Islet precursor cell (in vitro differentiated cells): ENCODE data around the gene SHROOM1.
"Not testable (repeated sequence)": the region's sequence is repeated elsewhere in the genome, so short reads cannot be mapped to it uniquely, and the experiment has no call there.

Source experiments
- DNase-seq: peaks from one replicate; pipeline ENCODE4 v3.0.0-alpha.2; 2018

The SHROOM1 gene

DNA sequence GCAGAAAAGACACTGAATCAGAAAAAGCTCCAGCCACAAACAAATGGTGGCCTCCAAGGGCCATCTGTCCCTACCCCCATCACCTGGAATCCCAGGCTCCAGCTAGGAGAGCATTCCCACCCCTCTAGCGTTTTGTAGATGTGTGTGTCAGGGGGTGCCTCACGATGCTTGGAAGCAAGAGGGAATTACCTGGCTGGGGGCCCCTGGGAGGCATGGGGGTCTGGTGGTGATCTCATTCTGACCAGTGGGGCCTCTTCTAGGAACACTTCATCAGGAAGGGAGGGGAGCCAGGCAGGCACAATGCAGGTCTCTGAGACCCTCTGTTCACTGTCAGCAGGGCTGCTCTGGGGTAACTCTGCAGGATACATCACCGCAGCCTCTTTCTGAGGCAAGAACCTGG, 6.0 kb downstream of the SHROOM1 start:
- DNase-seq, result no peak

DNA sequence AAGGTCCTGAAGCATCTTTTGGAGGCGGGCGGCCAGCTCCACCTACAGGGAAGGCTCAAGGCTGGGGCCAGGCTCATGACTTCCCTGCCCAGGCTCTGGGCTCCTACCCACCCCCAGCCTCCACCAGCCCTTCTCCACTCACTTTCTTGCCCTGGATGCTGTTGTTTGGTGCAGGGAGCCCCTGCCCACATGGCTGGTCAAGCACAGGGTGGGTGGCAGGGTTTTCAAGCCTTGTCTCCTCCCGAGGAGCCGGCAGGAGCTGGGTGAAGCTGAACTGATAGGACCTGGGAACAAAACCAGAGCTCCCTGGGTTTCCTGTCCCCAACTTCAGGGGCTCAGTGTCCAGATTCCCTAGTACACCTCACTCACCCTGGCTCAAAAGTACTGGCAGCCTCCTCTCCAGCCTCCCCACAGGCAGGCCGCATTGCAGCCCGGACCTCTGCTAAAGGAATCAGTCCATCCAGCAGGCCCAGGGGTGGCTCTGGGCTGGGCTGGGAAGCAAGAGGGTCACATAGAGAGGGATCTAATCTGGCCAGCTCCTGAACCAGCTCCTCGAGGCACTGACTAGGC, 6.9 kb downstream of the SHROOM1 start:
- no peak for DNase-seq

DNA sequence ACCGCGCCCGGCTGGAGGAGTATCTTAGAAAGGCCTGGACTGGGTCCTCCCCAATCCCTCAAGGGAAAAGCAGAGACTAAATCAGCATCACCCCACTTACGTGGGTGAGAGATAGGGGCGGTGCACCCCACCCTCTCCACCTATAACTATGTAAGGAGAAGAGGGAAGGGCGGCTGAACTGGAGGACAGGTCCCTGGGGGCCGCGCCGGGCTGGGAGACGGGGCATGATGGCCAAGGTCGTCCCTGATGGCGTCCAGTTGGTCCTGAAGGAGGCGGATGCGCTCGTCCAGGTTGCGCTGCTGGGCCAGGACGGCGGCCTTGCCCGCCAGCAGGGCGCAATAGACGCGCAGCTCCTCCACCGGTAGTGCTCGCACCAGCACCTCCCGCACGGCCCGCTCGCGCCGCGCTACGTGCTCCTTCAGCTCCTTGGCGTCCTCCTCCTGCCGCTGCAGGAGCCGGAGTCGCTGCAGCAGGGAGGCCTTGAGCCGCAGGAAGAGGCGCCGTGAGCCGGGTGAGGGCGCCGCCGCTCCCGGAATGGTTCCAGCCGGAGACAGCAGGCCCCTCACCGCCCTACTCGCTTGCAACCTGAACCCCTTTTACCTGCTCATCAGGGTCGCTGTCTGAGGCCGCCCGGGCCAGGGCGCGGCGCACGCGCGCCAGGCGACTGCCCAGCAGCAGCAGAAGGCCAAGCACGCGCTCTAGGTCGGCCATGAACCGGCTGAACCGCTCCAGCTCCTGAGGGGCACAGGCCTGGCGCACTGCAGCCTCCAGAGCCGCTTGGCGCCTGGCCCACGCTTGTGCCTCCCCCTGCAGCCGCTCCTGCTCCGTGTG, 7.6 kb downstream of the SHROOM1 start:
- peak; percentile 90 for DNase-seq

DNA sequence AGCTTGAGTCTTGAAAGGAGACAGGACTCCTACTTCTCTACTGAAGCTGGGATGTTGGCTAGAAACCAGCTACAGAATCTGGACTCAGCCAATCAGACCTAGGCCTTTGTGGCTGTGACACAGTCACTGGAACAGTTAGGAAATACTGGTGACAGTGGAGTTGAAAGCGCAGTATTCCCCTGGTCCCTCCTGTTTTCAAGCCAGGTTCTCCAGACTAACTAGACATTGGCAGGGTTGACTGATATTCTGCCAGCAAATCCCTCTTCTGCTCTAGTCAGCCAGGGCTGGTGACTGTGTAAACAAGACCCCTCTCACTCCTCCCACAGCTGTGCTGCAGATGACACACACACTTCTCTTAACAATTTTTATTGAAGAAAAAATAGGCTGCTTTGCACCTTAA, 8.7 kb downstream of the SHROOM1 start:
- no peak for DNase-seq

DNA sequence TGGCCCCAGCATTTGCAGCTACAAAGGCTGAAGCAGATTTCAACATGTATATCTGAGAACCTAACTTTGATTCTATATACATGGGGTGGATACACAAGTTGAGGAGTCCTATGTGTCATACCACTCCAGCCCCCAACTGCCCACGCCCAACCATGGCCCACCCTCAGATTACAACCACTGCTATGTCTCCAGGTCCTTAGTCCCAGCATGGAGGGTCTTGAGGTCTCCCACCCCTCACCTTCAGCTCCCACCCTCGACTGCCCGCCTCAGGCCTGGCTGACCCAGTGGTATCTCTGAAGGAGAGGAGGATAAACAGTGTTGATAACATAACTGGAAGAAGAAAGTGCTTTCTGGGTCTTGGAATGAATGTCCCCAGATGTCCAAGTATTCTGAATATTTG, 9.1 kb downstream of the SHROOM1 start:
- DNase-seq, result no peak

DNA sequence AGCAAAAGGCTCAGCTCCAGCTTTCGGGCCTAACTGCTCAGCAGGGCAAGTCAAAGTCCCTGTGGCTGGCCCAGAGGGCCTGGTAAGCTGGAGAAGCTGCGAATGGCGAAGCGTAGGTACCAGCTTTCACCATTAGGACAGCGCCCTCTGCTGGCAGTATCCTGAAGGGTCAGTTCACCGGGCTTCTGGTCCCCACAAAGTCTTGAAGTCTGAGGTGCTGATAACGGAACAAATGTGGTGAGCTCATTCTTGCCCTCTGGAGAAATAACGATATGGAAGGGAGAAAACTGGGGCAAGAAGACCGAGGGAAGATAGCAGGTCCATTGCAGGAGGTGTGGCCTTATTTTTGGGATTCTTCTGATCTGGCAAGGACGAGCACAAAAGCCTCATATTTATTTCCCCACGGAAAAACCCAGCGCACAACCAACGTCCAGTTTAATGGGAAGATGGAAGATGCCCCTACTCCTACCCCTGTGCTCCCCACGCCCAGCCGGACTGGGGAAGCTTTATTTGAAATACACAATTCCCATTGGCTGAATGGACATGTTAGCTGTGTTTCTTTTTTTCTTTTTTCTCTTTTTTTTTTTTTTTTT, 10.2 kb downstream of the SHROOM1 start:
- DNase-seq, result peak; percentile 95

DNA sequence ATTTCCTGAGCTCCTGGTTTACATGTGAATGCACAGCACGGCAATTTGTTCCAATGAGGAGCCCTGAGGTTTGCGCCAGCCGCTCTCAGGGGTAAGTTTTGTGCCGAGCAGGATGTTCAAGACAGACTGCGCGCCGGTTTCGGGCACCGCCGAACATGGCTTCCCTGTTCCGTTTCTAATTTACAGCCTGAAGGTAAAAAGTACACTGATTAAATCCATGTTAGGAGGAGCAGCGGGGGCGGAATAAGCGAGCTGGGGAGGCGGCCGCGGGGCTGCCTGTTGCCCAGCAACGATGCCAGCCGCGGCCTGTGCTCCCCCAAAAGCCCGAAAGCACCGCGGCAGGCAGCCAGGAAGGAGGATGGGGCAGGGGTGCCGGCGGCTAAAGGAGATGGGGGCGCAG, 11.0 kb downstream of the SHROOM1 start:
- DNase-seq, result no peak

DNA sequence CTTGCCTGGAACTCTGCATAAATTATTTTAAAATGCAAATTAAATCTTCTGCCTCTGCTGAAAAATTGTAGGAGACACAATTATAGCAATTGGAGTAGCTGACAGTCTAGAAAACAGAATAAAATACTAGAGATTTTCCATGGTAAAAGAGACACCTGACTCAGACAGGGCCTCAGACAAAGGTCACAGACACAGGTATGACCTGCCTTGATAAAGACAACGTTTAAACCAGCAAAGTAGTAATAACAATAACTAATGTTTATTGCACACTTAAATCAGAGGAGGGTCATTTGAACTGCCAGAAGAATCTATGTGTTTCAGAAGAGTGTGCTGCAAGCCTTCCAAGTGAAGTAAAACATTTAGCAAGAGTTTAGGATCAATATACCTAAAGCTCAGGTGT, 13.4 kb downstream of the SHROOM1 start:
- DNase-seq, result no peak

DNA sequence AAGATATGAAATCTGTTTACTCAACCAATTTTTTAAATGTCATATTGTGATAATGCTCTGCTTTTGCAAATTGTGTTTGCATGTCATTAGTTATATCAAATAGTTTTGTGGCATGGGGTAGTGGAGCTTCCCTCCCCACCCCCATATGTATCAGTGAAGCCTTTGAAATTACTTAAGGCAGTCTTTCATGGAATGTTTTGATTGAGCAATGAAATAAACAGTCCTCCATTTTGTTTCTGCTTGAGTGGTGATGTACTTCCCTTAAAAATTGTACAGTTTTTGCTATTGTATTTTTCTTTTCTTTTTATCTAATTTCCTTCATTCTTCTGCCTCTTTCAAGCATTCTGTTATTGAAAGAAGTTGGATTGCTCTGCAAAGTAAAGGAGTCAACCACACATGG, 13.9 kb downstream of the SHROOM1 start:
- DNase-seq, result no peak

DNA sequence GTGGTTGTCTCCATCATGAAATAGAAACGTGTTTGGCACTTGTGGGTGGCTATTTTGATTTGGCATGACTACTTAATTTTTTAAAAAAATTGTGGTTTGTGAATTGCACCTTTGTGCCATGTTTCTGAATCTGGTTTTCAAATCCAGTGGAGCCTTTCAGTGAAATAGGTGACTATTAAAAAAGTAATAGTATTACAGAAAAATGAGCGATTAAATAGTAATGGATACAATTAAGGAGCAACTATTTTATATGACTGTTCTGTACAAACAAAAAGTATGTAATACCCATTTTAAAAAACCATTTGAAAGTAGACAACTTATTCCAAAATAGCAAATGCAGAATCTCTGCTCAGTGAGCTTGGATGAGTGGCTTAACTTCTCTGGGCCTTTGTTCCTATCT, 14.4 kb downstream of the SHROOM1 start:
- no peak for DNase-seq

DNA sequence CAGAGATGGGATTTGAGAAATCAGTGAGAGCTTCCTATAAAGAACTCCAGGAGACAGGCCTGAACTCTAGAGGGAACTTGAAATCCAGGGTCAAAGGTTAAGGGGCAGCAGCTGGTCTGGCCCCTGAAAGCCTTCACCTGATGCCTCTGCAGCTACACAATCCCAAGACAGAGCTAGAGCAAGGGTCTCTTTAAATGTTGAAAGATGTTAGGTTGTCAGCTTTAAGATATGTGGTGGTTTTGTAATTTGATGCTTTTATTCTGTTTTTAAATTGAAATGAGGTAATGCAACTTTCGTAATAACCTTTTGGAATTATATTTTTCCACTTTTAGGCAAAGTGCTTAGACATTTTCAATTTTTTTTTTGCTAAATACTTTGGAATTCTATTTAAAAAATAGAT, 15.0 kb downstream of the SHROOM1 start:
- DNase-seq, result no peak

DNA sequence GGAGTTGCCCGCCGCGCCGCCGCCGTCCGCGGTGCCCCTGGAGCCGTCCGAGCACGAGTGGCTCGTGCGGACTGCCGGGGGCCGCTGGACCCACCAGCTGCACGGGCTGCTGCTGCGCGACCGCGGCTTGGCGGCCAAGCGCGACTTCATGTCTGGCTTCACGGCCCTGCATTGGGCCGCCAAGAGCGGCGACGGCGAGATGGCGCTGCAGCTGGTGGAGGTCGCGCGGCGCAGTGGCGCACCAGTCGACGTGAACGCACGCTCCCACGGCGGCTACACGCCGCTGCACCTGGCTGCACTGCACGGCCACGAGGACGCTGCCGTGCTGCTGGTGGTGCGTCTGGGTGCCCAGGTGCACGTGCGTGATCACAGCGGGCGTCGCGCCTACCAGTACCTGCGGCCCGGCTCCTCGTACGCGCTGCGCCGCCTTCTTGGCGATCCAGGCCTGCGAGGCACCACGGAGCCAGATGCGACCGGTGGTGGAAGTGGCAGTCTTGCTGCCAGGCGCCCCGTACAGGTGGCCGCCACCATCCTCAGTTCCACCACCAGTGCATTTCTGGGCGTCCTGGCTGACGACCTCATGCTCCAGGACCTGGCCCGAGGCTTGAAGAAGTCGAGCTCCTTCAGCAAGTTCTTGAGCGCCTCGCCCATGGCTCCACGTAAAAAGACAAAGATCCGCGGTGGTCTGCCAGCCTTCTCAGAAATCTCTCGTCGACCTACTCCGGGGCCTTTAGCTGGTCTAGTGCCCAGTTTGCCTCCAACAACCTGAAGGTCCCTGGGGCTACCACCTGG, 15.7 kb downstream of the SHROOM1 start:
- DNase-seq, result peak; percentile 67

DNA sequence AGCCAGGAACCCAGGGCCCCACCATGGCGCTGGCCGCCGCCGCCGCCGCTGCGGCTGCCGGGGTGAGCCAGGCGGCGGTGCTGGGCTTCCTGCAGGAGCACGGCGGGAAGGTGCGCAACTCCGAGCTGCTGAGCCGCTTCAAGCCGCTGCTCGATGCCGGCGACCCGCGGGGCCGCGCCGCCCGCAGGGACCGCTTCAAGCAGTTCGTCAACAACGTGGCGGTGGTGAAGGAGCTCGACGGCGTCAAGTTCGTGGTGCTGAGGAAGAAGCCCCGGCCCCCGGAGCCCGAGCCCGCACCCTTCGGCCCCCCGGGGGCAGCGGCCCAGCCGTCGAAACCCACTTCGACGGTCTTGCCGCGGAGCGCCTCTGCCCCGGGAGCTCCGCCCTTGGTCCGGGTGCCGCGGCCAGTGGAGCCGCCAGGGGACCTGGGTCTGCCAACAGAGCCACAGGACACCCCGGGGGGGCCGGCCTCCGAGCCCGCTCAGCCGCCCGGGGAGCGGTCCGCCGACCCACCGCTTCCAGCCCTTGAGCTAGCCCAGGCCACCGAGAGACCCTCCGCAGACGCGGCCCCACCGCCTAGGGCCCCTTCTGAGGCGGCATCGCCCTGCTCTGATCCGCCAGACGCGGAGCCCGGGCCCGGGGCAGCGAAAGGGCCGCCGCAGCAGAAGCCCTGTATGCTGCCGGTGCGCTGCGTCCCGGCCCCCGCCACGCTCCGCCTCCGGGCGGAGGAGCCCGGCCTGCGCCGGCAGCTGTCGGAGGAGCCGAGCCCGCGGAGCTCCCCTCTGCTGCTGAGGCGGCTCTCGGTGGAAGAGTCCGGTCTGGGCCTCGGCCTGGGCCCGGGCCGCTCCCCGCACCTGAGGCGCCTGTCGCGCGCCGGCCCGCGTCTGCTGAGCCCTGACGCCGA, 16.6 kb downstream of the SHROOM1 start:
- DNase-seq, result peak; percentile 78

DNA sequence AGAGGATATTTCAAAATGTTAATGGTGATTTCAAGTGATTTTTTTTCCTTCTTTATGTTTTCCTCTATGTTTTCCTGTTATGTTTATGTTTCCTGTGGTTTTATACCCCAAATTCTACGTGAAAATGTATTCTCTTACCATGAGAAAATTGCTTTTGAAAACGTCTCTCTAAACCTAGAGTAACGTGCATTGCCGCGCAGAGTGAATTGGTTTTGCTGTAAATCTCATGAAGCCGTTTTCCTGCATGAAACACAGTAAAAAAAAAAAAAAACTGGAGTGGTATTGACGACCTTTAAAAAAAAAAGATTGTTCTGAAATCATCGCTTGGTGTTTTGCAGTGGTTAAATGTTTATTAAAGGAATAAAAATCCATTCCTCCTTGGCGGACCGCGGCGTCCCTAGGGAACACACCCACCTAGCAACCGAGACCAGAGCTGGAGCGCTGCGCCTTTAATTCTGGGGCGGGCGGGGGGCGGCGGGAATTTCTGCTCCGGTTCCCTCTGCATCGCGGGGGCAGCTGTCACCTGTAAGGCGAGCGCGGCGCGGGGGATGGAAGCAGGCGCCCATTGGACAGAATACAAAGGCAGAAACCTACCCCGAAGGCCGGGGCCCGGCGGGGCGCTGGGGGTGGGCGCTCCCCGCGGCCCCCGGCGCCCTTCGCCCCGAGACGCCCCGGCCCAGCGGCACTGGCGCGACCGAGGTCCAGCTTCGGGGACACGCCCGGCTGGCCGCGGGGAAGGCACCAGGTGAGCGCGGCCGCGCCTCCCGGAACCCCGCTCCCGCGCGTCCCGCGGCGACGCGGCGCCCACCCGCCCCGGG, 17.5 kb downstream of the SHROOM1 start, which contains the start of gene SOWAHA:
SOWAHA (plus strand) TSS at position 522 of the 818 bp plus-strand sequence. CDS start 320 bp downstream, outside the sequence.
- no peak for DNase-seq

DNA sequence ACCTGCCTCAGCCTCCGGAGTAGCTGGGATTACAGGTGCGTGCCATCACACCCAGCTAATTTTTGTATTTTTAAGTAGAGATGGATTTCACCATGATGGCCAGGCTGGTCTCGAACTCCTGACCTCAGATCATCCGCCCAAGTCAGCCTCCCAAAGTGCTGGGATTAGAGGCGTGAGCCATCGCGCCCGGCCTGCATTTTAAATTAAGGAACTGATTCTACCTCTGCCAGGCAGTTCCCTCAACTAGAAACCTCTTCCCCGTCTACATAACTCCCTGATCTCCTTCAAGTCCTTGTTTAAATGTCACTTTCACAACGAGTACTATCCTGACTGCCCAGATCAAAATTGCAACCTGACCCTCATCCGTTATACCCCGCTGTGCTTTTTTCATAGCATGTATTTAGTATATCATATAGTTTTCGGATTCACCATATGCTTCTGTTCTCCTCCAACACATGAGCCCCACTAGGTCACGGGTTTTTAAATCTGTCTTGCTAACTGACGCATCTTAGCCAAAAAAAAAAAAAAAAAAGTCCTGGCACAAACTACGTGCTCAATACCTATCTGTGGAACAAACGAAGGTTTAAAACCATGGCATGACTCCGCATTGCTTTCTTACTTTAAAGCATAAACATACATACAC, 18.2 kb downstream of the SHROOM1 start:
- no peak for DNase-seq

DNA sequence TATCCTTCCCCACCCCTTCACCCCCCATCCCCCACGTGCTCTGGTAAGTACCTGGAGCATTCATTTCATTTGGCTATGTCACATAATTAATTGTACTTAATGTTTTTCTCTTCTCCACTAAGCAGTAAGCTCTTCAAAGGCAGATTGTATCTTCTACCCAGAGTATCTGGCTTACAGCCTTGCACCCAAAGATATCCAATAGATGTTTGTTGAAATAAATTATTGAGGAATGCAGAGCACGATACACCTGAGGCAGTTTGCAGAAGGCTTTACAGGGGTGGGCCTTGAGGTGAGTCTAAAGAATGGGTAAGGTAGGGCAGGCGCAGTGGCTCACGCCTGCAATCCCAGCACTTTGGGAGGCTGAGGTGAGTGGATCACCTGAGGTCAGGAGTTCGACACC, 19.8 kb downstream of the SHROOM1 start:
- no peak for DNase-seq

DNA sequence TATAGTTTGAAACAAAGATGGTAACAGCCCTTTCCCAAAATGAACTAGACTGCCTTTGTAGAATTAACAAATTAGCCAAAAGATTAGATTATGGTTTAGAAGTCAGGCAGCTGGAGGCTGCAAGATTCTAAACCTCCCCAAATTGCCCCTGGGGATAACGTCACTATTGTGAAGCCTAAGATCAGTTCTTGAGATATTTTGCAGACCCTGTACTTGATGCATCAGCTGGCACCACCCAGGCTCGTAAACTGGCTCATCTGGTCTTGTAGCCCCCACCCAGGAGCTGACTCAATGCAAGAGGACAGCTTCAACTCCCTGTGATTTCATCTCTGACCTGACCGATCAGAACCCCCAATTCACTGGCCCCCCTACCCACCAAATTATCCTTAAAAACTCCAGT, 21.6 kb downstream of the SHROOM1 start:
- peak; percentile 92 for DNase-seq

DNA sequence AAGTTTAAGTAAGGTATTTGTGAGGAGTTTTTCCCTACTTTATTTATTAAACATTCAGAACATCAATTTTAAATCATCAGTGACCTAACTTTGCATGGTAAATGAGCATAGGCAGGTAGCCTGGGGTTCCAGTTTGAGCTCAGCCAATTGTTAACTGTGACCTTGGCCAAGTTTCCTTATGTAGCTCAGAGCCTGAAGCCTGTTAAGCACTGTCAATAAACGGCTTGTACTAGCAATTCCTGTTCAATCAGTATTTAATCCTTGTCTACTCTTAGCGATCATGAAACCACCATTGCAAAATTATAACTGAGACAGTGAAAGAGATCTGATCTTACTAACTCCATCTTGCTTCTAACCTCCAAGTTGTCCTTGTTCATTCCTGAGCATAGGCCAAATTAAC, 22.0 kb downstream of the SHROOM1 start:
- no peak for DNase-seq

DNA sequence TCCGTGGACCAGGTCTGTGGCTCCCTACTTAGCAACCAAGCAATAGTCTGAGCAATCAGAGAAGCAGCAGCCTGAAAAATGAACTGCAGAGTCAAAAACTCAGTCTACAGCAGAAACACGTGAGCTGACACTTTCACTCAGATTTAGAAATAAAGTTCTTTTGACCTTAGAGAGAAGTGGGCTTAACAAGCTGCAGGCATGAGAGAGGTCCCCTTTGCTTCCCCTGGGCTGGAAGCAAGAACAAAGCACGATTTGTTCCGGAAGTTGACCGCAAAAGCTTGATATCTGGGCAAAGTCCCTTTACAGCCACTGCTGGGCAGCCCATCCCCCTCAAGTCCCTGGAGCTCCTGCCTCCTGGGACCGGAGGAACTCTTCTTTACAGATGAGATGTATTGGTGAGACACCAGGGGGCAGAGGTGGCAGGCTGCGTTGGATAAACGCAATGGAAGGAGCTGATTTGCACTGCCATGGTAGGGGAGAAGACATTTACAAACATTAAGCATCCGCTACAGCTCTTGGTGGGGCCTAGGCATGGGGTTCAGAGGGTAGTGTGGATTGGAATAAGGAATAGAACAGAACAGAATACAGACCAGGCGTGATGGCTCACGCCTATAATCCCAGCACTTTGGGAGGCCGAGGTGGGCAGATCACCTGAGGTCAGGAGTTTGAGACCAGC, 23.1 kb downstream of the SHROOM1 start:
- peak; percentile 89 for DNase-seq

DNA sequence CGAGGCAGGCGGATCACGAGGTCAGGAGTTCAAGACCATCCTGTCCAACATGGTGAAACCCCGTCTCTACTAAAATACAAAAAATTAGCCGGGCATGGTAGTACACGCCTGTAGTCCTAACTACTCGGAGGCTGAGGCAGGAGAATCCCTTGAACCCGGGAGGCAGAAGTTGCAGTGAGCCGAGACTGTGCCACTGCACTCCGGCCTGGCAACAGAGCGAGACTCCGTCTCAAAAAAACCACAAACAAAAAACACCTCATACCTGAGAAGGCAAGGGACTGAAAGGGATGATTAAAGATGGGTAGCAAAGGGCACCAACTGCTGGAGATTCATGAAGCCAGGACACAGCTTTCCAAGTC, 23.7 kb downstream of the SHROOM1 start:
- DNase-seq, result not testable (repeated sequence)
